B cell (primary cell): Measurements from ENCODE around the gene XPO6. TPM values are rescaled to one million over a fixed set of nuclear protein-coding genes. Genes with fewer than 3 reads are reported as not detected.

Experiments used
- ATAC-seq: fragments of 200-7000 bp; cut with Tn5 transposase; one replicate; pipeline ENCODE4 v1.10.0; 2021; ENCODE audit warnings: low read depth, mild to moderate bottlenecking, moderate number of reproducible peaks, moderate library complexity
- CTCF ChIA-PET: fragments of 350-600 bp; sonication (Branson Sonifier 250); formaldehyde crosslinking; loops from one replicate; lab custom pipeline; 2021; ENCODE audit warnings: antibody characterized with exemption, inconsistent platforms; lab: Charles Lee
- POLR2A ChIA-PET: fragments of 350-600 bp; sonication (Branson Sonifier 250); formaldehyde crosslinking; loops from one replicate; lab custom pipeline; 2021; ENCODE audit warnings: antibody characterized with exemption; lab: Charles Lee
- DNase-seq: peaks from one replicate; pipeline ENCODE4 v3.0.0; 2013
- H2AFZ ChIP-seq: 2 replicates; pipeline ENCODE4 v1.6.1; 2012; ENCODE audit warnings: mild to moderate bottlenecking, low read depth, low read length; ENCODE audit not compliant: insufficient read depth, poor library complexity, severe bottlenecking
- H3K27ac ChIP-seq, 2 donors: 1 replicate in 1 of 2; 2 replicates in 1 of 2; pipeline ENCODE4 v1.5.1; 2012 to 2013; ENCODE audit warnings: low read length in 2 of 2, mild to moderate bottlenecking in 2 of 2, moderate library complexity in 1 of 2
- H3K27me3 ChIP-seq, 4 experiments: fragments of 200-600 bp in 1 of 4; sonication (generic) in 1 of 4; replicated peaks in 1 of 4; 1 replicate in 2 of 4; 2 replicates in 2 of 4; pipeline versions ENCODE4 v1.6.1 to v1.7.0; 2013 to 2016; ENCODE audit warnings: low read length in 3 of 4, mild to moderate bottlenecking in 2 of 4, mixed read lengths in 1 of 4, moderate library complexity in 1 of 4; ENCODE audit not compliant: insufficient read depth in 4 of 4, control insufficient read depth in 3 of 4; ENCODE audit errors: control extremely low read depth in 1 of 4
- H3K36me3 ChIP-seq, 2 experiments: replicated peaks in 1 of 2; 1 replicate in 1 of 2; 2 replicates in 1 of 2; pipeline versions ENCODE4 v1.6.1 to v1.7.1; 2013; ENCODE audit warnings: low read length in 1 of 2; ENCODE audit not compliant: insufficient read depth in 2 of 2, control insufficient read depth in 1 of 2; ENCODE audit errors: control extremely low read depth in 1 of 2, extremely low read depth in 1 of 2
- H3K4me1 ChIP-seq, 2 donors: fragments of 200-600 bp in 1 of 2; sonication (generic) in 1 of 2; 1 replicate in 1 of 2; 2 replicates in 1 of 2; pipeline versions ENCODE4 v1.5.1 to v1.6.1; 2013 to 2017; ENCODE audit warnings: low read length in 2 of 2; ENCODE audit not compliant: control insufficient read depth in 2 of 2, insufficient read depth in 2 of 2
- H3K4me2 ChIP-seq: replicated peaks from 2 replicates; pipeline ENCODE3; 2012; ENCODE audit warnings: mild to moderate bottlenecking, low read depth, low read length; ENCODE audit not compliant: poor library complexity, severe bottlenecking
- H3K4me3 ChIP-seq, 5 experiments: fragments of 200-600 bp in 1 of 5; sonication (generic) in 1 of 5; 1 replicate in 3 of 5; 2 replicates in 2 of 5; pipeline versions ENCODE4 v1.5.1 to v1.7.0; 2011 to 2016; ENCODE audit warnings: low read length in 4 of 5, mild to moderate bottlenecking in 4 of 5, low read depth in 2 of 5, control low read depth in 1 of 5, moderate library complexity in 1 of 5; ENCODE audit not compliant: insufficient read depth in 1 of 5; ENCODE audit errors: control extremely low read depth in 1 of 5, extremely low read depth in 1 of 5
- H3K79me2 ChIP-seq: fragments of 200-600 bp; sonication (generic); one replicate; pipeline ENCODE4 v1.6.0; 2016; ENCODE audit warnings: low read length; ENCODE audit not compliant: control insufficient read depth, insufficient read depth
- H3K9ac ChIP-seq: fragments of 200-600 bp; sonication (generic); 2 replicates; pipeline ENCODE4 v1.6.1; 2017; ENCODE audit warnings: mild to moderate bottlenecking, low read length, moderate library complexity
- H3K9me3 ChIP-seq, 3 donors: one replicate each; pipeline versions ENCODE4 v1.6.1 to v1.7.1; 2013; ENCODE audit warnings: low read length in 2 of 3; ENCODE audit not compliant: control insufficient read depth in 2 of 3, insufficient read depth in 1 of 3; ENCODE audit errors: control extremely low read depth in 1 of 3
- H4K20me1 ChIP-seq: 2 replicates; pipeline ENCODE4 v1.6.0; 2012; ENCODE audit warnings: mild to moderate bottlenecking, low read length; ENCODE audit not compliant: insufficient read depth, control insufficient read depth, poor library complexity, severe bottlenecking
- H3K27ac Mint-ChIP-seq: one replicate; pipeline ENCODE4 v1.8.0; 2021; ENCODE audit warnings: mixed read lengths
- H3K27me3 Mint-ChIP-seq: one replicate; pipeline ENCODE4 v1.8.0; 2021; ENCODE audit warnings: mixed read lengths
- H3K4me1 Mint-ChIP-seq: one replicate; pipeline ENCODE4 v1.8.0; 2021; ENCODE audit warnings: mixed read lengths
- H3K4me3 Mint-ChIP-seq: one replicate; pipeline ENCODE4 v1.8.0; 2021; ENCODE audit warnings: mixed read lengths
- H3K9me3 Mint-ChIP-seq: one replicate; pipeline ENCODE4 v1.8.0; 2022; ENCODE audit warnings: mixed read lengths; ENCODE audit not compliant: insufficient read depth
- EZH2 ChIP-seq: IDR thresholded peaks from 2 replicates; pipeline ENCODE4 v1.6.1; 2012; ENCODE audit warnings: borderline replicate concordance, low read depth, mild to moderate bottlenecking, moderate library complexity, low read length; ENCODE audit not compliant: insufficient read depth, poor library complexity, severe bottlenecking
- WGBS: methylation state at CpG from one replicate; pipeline ENCODE4 v1.1.5; 2013; ENCODE audit warnings: missing lambda C conversion rate; ENCODE audit not compliant: insufficient coverage; 5-methylcytosine and 5-hydroxymethylcytosine counted together
- intact Hi-C: fragments of 100-400 bp; cut with micrococcal nuclease; formaldehyde crosslinking; loops from one replicate; pipeline ENCODE4 v1.10.0; 2022
- polyA plus RNA-seq: library from polyadenylated mRNA; depleted of rRNA; stranded (reverse); fragments of >200 nt; gene quantifications from 2 replicates; pipeline ENCODE4 v1.2.3, GENCODE V29; 2012
- total RNA-seq, 2 donors: library from RNA; stranded (reverse); fragments of 120-200 nt in 1 of 2; gene quantifications; 1 replicate in 1 of 2; 2 replicates in 1 of 2; pipeline versions ENCODE4 v1.2.3 to v1.2.4, GENCODE V29; 2013 to 2022
- TF ChIP-seq, protein P1 (sequence below): fragments of 200-600 bp; IDR thresholded peaks from one replicate; pipeline ENCODE4 v1.8.0; 2022; ENCODE audit warnings: antibody characterized with exemption, mild to moderate bottlenecking

The XPO6 gene
- total and polyA plus RNA-seq, 2 donors (not counting 1 experiment from before 2014, with no cell fraction given) = 259 to 303 TPM

DNA sequence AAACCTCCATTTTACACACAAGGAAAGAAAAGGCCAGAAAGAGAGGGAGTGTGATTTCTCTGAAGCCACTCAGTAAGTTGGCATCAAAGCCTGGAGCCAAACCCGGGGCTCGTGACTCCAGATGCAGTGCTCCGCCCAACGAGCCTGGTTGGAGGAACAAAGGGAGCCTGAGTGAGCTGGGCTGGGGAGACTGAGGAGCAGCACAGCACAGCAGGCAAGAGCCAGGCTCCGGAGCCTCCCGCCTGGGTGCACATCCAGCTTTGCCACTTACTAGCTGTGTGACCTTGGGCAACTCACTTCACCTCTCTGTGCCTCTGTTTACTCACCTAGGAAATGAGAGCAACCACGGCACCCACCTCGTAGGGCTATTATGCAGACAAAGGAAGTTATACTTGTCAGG lies 153.8 kb downstream of the XPO6 start:
- Mint-ChIP-seq H3K27ac (no peak overlapping the region), H3K4me3 (no peak overlapping the region), H3K4me1 (no peaks in the 10 kb centered on the region), H3K27me3 (peaks cover 54% of the 10 kb centered on the region), H3K9me3 (no peaks in the 10 kb centered on the region)
- peaks cover 0 to 22% (median 4%) of the 10 kb centered on the region in 4 experiments for H3K27me3 ChIP-seq
- ATAC-seq (no peak), DNase-seq (no peak)
- H3K9ac ChIP-seq = no peak overlapping the region
- TF ChIP-seq, protein P1, sequence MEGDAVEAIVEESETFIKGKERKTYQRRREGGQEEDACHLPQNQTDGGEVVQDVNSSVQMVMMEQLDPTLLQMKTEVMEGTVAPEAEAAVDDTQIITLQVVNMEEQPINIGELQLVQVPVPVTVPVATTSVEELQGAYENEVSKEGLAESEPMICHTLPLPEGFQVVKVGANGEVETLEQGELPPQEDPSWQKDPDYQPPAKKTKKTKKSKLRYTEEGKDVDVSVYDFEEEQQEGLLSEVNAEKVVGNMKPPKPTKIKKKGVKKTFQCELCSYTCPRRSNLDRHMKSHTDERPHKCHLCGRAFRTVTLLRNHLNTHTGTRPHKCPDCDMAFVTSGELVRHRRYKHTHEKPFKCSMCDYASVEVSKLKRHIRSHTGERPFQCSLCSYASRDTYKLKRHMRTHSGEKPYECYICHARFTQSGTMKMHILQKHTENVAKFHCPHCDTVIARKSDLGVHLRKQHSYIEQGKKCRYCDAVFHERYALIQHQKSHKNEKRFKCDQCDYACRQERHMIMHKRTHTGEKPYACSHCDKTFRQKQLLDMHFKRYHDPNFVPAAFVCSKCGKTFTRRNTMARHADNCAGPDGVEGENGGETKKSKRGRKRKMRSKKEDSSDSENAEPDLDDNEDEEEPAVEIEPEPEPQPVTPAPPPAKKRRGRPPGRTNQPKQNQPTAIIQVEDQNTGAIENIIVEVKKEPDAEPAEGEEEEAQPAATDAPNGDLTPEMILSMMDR = no peak
- TF ChIP-seq EZH2 = no peak
- H4K20me1 ChIP-seq = no peaks in the 10 kb centered on the region
- no peak overlapping the region for H3K4me3 ChIP-seq
- 89% methylated on average over 8 of the region's 8 CpGs for WGBS
- H3K9me3 ChIP-seq = no peaks in the 10 kb centered on the region
- H3K4me1 ChIP-seq = no peaks in the 10 kb centered on the region
- no peak overlapping the region for H2AFZ ChIP-seq
- no peaks in the 10 kb centered on the region for H3K79me2 ChIP-seq
- POLR2A ChIA-PET = no interaction called here
- H3K27ac ChIP-seq = no peak overlapping the region
- intact Hi-C loops = no loop called here
- CTCF ChIA-PET = interaction anchor here (0.6 kb wide), 1 partner anchor 25 kb away, joined by 3 read pairs; no protein-coding TSS in a partner anchor
- no peak overlapping the region for H3K4me2 ChIP-seq
- H3K36me3 ChIP-seq = no peaks in the 10 kb centered on the region

DNA sequence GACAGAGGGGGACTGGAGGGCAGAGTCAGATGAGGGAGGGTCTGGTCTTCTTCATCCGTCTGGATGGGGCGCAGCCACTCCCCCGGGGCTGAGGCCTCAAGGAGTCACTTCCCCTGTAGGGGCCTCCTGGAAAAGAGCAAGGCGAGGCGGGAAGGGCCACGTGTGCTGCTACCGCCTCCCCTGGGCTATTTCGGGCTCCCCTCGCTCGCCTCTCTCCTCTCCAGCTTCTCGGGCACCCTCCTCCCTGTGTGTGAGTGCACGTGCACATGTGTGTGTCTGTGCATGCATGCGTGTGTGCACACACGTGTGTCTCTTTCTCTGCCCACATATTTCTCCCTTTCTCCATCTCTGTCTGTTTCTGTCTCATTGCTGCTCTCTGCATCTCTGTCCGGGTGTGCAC lies 158.3 kb downstream of the XPO6 start:
- Mint-ChIP-seq H3K4me3 (no peak overlapping the region), H3K9me3 (peaks cover 2% of the 10 kb centered on the region), H3K27ac (no peak overlapping the region), H3K27me3 (peaks cover 28% of the 10 kb centered on the region), H3K4me1 (no peaks in the 10 kb centered on the region)
- Histone ChIP-seq H3K9me3 (peaks cover 0 to 16% (median 2%) of the 10 kb centered on the region in 3 donors), H3K27me3 (peaks cover 0 to 2% (median 0%) of the 10 kb centered on the region in 4 experiments), H3K4me1 (no peaks in the 10 kb centered on the region), H3K79me2 (no peaks in the 10 kb centered on the region), H3K36me3 (no peaks in the 10 kb centered on the region), H3K27ac (no peak overlapping the region), H3K4me2 (no peak overlapping the region), H3K4me3 (no peak overlapping the region), H3K9ac (no peak overlapping the region), H2AFZ (no peak overlapping the region), H4K20me1 (no peaks in the 10 kb centered on the region)
- ATAC-seq (no peak), DNase-seq (no peak)
- WGBS = 28% methylated on average over 15 of the region's 15 CpGs
- ChIA-PET POLR2A (no interaction called here), CTCF (no interaction called here)
- intact Hi-C loops = no loop called here
- TF ChIP-seq, protein P1 = no peak
- no peak for TF ChIP-seq EZH2
